Stimulated activated naive CD8-positive, alpha-beta T cell treated with anti-CD3 and anti-CD28 coated beads, Interleukin-15, Interleukin-2, amounts not matched to agents 100 ng/mL and 50 ng/mL, for 24 hours (primary cell): ENCODE data around the gene KLK11.

ENCODE experiments used
- H3K27ac Mint-ChIP-seq: one replicate; pipeline ENCODE4 v1.8.0; 2021; ENCODE audit warnings: mild to moderate bottlenecking, mixed read lengths
- H3K27me3 Mint-ChIP-seq: one replicate; pipeline ENCODE4 v1.8.0; 2021; ENCODE audit warnings: mixed read lengths
- H3K36me3 Mint-ChIP-seq: one replicate; pipeline ENCODE4 v1.8.0; 2021; ENCODE audit warnings: low read depth, mixed read lengths
- H3K4me1 Mint-ChIP-seq: one replicate; pipeline ENCODE4 v1.8.0; 2021; ENCODE audit warnings: low read depth, mixed read lengths
- H3K4me3 Mint-ChIP-seq: one replicate; pipeline ENCODE4 v1.8.0; 2021; ENCODE audit warnings: mild to moderate bottlenecking, mixed read lengths
- H3K9me3 Mint-ChIP-seq: one replicate; pipeline ENCODE4 v1.8.0; 2021; ENCODE audit warnings: mixed read lengths

Gene KLK11

GRCh38 chr19:50977626-50978025, 48.8 kb downstream of the KLK11 start:
- Mint-ChIP-seq H3K27ac (no peak overlapping the region), H3K36me3 (no peaks in the 10 kb centered on the region), H3K27me3 (peaks cover 39% of the 10 kb centered on the region), H3K9me3 (no peaks in the 10 kb centered on the region), H3K4me3 (no peak overlapping the region), H3K4me1 (no peaks in the 10 kb centered on the region)

DNA sequence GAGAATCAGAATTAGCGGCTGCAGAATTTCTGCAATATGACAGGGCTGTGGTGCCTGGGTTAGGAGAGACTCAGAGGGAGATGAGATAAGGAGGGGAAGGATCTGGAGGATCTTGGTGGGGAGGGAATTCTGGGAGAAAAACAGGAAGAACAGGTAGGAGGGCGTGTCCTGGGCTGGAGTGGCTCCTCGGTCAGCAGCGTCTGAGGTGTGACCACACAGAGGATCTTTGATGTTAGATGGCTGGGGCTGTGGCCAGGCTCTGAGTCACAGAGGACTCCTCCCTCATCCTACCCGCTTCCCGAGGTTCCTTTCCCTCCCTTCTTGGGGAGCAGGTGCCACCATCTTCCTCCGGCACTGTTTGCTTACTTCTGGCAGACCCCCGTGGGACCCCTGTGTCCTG, 50.6 kb downstream of the KLK11 start:
- H3K27me3 Mint-ChIP-seq: peaks cover 40% of the 10 kb centered on the region
- H3K9me3 Mint-ChIP-seq: no peaks in the 10 kb centered on the region
- H3K36me3 Mint-ChIP-seq: no peaks in the 10 kb centered on the region
- no peak overlapping the region for H3K4me3 Mint-ChIP-seq
- H3K27ac Mint-ChIP-seq: no peak overlapping the region
- no peaks in the 10 kb centered on the region for H3K4me1 Mint-ChIP-seq

DNA sequence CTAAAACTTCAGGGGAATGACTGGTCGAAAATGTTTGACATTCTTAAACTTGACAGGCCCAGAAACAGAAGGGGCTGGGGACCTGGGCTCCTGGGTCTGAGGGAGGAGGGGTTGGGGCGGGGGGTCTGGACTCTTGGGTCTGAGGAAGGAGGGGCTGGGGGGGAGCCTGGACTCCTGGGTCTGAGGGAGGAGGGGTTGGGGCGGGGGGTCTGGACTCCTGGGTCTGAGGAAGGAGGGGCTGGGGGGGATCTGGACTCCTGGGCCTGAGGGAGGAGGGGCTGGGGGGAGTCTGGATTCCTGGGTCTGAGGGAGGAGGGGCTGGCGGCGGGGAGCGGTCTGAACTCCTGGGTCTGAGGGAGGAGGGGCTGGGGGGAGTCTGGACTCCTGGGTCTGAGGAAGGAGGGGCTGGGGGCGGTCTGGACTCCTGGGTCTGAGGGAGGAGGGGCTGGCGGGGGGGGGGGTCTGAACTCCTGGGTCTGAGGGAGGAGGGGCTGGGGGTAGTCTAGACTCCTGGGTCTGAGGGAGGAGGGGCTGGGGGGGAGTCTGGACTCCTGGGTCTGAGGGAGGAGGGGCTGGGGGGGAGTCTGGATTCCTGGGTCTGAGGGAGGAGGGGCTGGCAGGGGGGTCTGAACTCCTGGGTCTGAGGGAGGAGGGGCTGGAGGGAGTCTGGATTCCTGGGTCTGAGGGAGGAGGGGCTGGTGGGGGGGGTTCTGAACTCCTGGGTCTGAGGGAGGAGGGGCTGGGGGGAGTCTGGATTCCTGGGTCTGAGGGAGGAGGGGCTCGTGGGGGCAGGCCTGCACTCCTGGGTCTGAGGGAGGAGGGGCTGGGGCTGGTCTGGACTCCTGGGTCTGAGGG, 51.5 kb downstream of the KLK11 start:
- no peaks in the 10 kb centered on the region for H3K36me3 Mint-ChIP-seq
- no peak overlapping the region for H3K4me3 Mint-ChIP-seq
- no peaks in the 10 kb centered on the region for H3K9me3 Mint-ChIP-seq
- no peak overlapping the region for H3K27ac Mint-ChIP-seq
- H3K4me1 Mint-ChIP-seq: no peaks in the 10 kb centered on the region
- H3K27me3 Mint-ChIP-seq: peaks cover 45% of the 10 kb centered on the region

DNA sequence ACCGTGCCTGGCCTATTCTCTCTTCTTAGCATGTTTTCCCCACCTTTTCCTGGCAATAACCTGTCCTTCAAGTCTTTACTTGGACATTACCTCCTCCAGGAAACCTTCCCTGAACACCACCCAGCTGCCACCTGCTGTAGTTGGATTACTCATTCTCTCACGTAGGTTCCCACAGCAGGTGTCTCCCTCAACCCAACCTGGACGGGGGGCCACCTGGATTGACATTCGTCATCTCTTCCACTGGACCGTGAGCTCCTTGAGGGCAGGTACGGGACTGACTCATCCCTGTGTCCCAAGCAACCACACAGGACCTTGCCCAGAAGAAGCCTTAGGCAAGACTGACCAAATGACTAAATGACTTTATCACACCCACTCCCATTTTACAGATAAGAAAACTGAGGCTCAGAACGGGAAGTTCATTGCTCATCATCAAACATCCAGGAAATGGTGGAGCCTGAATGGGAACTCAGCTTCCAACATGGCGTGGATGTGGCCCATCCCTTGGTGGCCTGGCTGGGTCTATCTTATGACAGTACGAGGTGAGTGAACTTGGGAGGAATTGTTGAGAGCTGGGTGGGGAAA, 53.5 kb downstream of the KLK11 start:
- H3K9me3 Mint-ChIP-seq: no peaks in the 10 kb centered on the region
- no peaks in the 10 kb centered on the region for H3K36me3 Mint-ChIP-seq
- no peak overlapping the region for H3K4me3 Mint-ChIP-seq
- no peak overlapping the region for H3K27ac Mint-ChIP-seq
- no peaks in the 10 kb centered on the region for H3K4me1 Mint-ChIP-seq
- H3K27me3 Mint-ChIP-seq: peaks cover 45% of the 10 kb centered on the region
